Kidney (tissue), 14 donors: ENCODE measurements around the gene GALNT1. TPM values are rescaled to one million over a fixed set of nuclear protein-coding genes. Genes with fewer than 3 reads are reported as not detected.

Experiments used
- DNase-seq, 5 donors: peaks; one replicate each; pipeline ENCODE4 v3.0.0-alpha.2; 2013 to 2020
- FAIRE-seq: peaks from 2 replicates; lab custom pipeline; 2012; peaks lifted over from hg19 to GRCh38; lab: Jason Lieb, UNC
- H3K27ac ChIP-seq, 2 donors: one replicate each; pipeline ENCODE4 v1.7.0; 2013; ENCODE audit warnings: low read depth in 2 of 2, low read length in 2 of 2, inconsistent platforms in 1 of 2
- H3K27me3 ChIP-seq: one replicate; pipeline ENCODE4 v1.7.1; 2013; ENCODE audit warnings: low read length, inconsistent platforms; ENCODE audit not compliant: control insufficient read depth, insufficient read depth
- H3K36me3 ChIP-seq, 3 donors: one replicate each; pipeline versions ENCODE4 v1.7.0 to v1.7.1; 2013; ENCODE audit warnings: low read length in 3 of 3, control low read depth in 1 of 3, inconsistent platforms in 1 of 3; ENCODE audit not compliant: insufficient read depth in 3 of 3, control insufficient read depth in 2 of 3
- H3K4me1 ChIP-seq, 3 donors: one replicate each; pipeline versions ENCODE4 v1.7.0 to v1.7.1; 2013; ENCODE audit warnings: low read length in 3 of 3, inconsistent platforms in 1 of 3, low read depth in 1 of 3; ENCODE audit not compliant: control insufficient read depth in 2 of 3, insufficient read depth in 2 of 3
- H3K4me3 ChIP-seq, 3 donors: one replicate each; pipeline versions ENCODE4 v1.7.0 to v1.8.1; 2013; ENCODE audit warnings: low read length in 3 of 3, control low read depth in 1 of 3, inconsistent platforms in 1 of 3
- H3K9ac ChIP-seq, 3 donors: one replicate each; pipeline versions ENCODE4 v1.7.0 to v1.7.1; 2013; ENCODE audit warnings: low read length in 3 of 3, control low read depth in 1 of 3, inconsistent platforms in 1 of 3
- H3K9me3 ChIP-seq, 3 donors: one replicate each; pipeline versions ENCODE4 v1.7.0 to v1.7.1; 2013; ENCODE audit warnings: low read length in 3 of 3, control low read depth in 1 of 3, inconsistent platforms in 1 of 3; ENCODE audit not compliant: control insufficient read depth in 2 of 3, insufficient read depth in 1 of 3
- intact Hi-C: fragments of 100-400 bp; cut with DNase I; formaldehyde crosslinking; loops from one replicate; pipeline ENCODE4 v1.11.1; 2022
- polyA plus RNA-seq: library from polyadenylated mRNA; stranded (reverse); fragments of 350-450 nt; fragmentation: Illumina TruSeq; extraction: RNeasy Lipid Tissue Mini Kit (QIAGEN cat#74804); gene quantifications from one replicate; pipeline ENCODE4 v1.2.3, GENCODE V29; 2014; ENCODE audit warnings: low read depth, low replicate concordance; ENCODE audit not compliant: insufficient read depth
- total RNA-seq: library from RNA; stranded (reverse); fragmentation: NEBNext Ultra II Directional; extraction: Animal tissue kit (Norgen Biotek cat#: 25700); gene quantifications from one replicate; pipeline ENCODE4 v1.2.1, GENCODE V29; 2021
- TF ChIP-seq, protein P1 (sequence below): IDR thresholded peaks from 3 replicates; pipeline ENCODE4 v1.5.1; 2012; ENCODE audit warnings: mild to moderate bottlenecking, moderate library complexity, borderline replicate concordance; ENCODE audit not compliant: insufficient read depth; ENCODE audit errors: extremely low read depth
- donor health status: control.
- donor health status: control.
- donor health status: control.
- donor health status: control.
- donor health status: control.
- donor health status: DM: yes; HTN: yes; CAD: no.
- donor health status: Normal renal cell carcinoma (clear cell type).

GALNT1 gene
- total and polyA plus RNA-seq, 2 donors from 2014 or later = 11.8 to 59.3 TPM

DNA sequence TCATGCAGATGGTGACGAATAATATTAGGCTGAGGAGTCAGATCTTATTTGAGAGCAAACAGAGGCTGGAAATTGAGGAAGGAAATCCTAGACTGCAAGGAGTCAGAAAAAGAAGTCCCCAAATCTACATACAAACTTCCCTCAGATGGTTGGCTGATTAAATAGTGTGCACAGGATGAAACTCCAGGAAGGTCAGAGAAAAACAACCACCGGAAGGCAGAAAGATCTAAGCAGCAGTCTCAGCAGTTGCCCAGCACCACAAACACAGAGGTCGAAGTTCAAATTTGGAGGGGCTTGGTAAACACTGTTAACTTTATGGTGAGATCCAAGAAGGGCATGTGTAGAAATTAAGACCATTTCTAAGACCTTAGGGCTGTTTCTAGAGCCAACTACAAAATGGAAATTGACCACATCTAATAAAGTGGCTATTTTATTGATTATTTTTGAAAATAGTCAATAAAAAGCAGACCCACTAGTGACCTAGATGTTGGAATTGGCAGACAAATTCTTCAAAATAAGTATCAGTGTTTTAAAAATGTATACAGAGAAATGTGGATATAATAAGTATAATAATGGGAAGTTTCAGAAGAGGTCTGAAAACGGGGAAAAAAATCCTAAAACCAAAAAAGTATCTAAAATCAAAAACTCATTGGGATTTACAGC is 134.8 kb downstream of the GALNT1 start:
- Histone ChIP-seq H3K27ac (no peak overlapping the region), H3K27me3 (no peaks in the 10 kb centered on the region), H3K9me3 (peaks cover 0 to 8% (median 3%) of the 10 kb centered on the region in 3 donors), H3K36me3 (no peaks in the 10 kb centered on the region), H3K4me1 (no peaks in the 10 kb centered on the region), H3K9ac (no peak overlapping the region), H3K4me3 (no peak overlapping the region)
- intact Hi-C loops = no loop called here
- TF ChIP-seq, protein P1, sequence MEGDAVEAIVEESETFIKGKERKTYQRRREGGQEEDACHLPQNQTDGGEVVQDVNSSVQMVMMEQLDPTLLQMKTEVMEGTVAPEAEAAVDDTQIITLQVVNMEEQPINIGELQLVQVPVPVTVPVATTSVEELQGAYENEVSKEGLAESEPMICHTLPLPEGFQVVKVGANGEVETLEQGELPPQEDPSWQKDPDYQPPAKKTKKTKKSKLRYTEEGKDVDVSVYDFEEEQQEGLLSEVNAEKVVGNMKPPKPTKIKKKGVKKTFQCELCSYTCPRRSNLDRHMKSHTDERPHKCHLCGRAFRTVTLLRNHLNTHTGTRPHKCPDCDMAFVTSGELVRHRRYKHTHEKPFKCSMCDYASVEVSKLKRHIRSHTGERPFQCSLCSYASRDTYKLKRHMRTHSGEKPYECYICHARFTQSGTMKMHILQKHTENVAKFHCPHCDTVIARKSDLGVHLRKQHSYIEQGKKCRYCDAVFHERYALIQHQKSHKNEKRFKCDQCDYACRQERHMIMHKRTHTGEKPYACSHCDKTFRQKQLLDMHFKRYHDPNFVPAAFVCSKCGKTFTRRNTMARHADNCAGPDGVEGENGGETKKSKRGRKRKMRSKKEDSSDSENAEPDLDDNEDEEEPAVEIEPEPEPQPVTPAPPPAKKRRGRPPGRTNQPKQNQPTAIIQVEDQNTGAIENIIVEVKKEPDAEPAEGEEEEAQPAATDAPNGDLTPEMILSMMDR = no peak
- no peak for FAIRE-seq
- DNase-seq = no peak

DNA sequence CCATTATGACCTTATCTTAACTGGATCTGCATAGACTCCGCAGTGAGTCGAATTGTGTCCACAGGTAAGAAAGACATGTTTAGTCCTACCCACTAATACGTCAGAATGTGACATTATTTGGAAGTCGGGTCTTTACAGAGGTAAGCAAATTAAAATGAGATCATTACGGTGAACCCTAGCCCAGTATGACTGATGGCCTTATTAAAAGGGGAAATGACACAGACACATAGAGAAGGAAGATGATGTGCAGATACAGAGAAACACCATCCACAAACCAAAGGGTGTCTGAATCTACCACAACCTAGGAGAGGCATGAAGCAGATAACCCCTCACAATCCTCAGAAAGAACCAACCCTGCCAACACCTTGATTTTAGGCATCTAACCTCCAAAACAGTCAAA is 135.6 kb downstream of the GALNT1 start:
- Histone ChIP-seq H3K27me3 (no peaks in the 10 kb centered on the region), H3K9me3 (peaks cover 0 to 8% (median 3%) of the 10 kb centered on the region in 3 donors), H3K27ac (no peak overlapping the region), H3K9ac (no peak overlapping the region), H3K4me3 (no peak overlapping the region), H3K4me1 (no peaks in the 10 kb centered on the region), H3K36me3 (no peaks in the 10 kb centered on the region)
- DNase-seq (no peak), FAIRE-seq (no peak)
- intact Hi-C loops = no loop called here
- TF ChIP-seq, protein P1 = no peak

DNA sequence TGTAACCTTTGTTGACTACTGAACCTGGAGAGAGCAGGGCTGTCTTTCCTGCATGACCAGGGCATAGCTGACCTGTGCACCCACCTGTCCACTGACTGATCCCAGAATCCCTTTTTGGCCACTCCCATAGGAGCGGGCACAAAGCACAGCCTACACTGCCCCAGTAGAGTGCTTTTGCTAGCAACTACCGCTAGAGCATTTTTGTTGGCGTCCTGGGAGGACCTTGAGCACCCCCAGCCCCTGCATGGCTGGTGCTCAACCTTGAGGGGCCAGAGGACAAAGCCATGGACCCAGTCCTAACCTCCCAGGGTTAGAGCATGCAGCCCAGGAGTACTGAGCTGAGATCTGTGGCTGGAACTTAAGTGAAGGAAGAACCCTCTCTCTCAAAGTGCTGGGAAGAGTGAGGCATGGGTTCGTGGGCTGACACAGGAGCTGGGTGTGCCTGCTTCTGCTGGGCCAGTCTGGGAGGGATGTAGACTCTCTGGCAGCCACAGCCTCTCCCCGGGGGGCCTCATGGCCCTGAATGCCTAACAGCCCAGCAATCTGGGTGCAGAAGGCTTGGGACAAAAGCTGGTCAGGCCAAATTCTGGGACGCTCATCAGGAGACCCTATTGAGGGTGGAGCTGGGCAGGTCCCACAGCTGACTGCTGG is 140.0 kb downstream of the GALNT1 start:
- intact Hi-C loops = no loop called here

More for the DNA sequence above, 140.0 kb downstream of the GALNT1 start:
- no peaks in the 10 kb centered on the region for H3K36me3 ChIP-seq
- DNase-seq (no peak), FAIRE-seq (no peak)
- peaks cover 0 to 8% (median 3%) of the 10 kb centered on the region in 3 donors for H3K9me3 ChIP-seq
- H3K4me3 ChIP-seq = no peak overlapping the region
- no peak overlapping the region for H3K27ac ChIP-seq
- TF ChIP-seq, protein P1 = no peak
- H3K4me1 ChIP-seq = no peaks in the 10 kb centered on the region
- no peak overlapping the region for H3K9ac ChIP-seq
- H3K27me3 ChIP-seq = no peaks in the 10 kb centered on the region
